H9 (cell line): ENCODE data around the gene ERICH2. TPM values are rescaled to one million over a fixed set of nuclear protein-coding genes. Genes with fewer than 3 reads are reported as not detected.

ENCODE experiments used
- DNase-seq: peaks from one replicate; pipeline ENCODE4 v3.0.0-alpha.2; 2017
- H2AFZ ChIP-seq: one replicate; pipeline ENCODE4 v1.6.1; 2013; ENCODE audit warnings: mild to moderate bottlenecking, low read length, control low read depth, moderate library complexity
- H2AK5ac ChIP-seq: 2 replicates; pipeline ENCODE4 v1.6.1; 2013; ENCODE audit warnings: low read length, control low read depth, mixed read lengths; ENCODE audit not compliant: insufficient read length
- H2BK120ac ChIP-seq: one replicate; pipeline ENCODE4 v1.6.1; 2013; ENCODE audit warnings: low read depth, mild to moderate bottlenecking, low read length, control low read depth, inconsistent platforms; ENCODE audit not compliant: poor library complexity, severe bottlenecking
- H2BK12ac ChIP-seq: 2 replicates; pipeline ENCODE4 v1.6.1; 2013; ENCODE audit warnings: low read length, control low read depth, mixed read lengths, low read depth; ENCODE audit not compliant: insufficient read length
- H2BK15ac ChIP-seq: 2 replicates; pipeline ENCODE4 v1.6.1; 2013; ENCODE audit warnings: low read depth, low read length, control low read depth
- H2BK20ac ChIP-seq: one replicate; pipeline ENCODE4 v1.6.1; 2013; ENCODE audit warnings: low read depth, mild to moderate bottlenecking, low read length, control low read depth, inconsistent platforms; ENCODE audit not compliant: poor library complexity, severe bottlenecking
- H2BK5ac ChIP-seq: 2 replicates; pipeline ENCODE4 v1.6.1; 2013; ENCODE audit warnings: low read length, control low read depth, mixed read lengths; ENCODE audit not compliant: insufficient read length
- H3K14ac ChIP-seq: 2 replicates; pipeline ENCODE4 v1.6.1; 2013; ENCODE audit warnings: low read length, control low read depth; ENCODE audit not compliant: insufficient read depth
- H3K18ac ChIP-seq: 2 replicates; pipeline ENCODE4 v1.6.1; 2013; ENCODE audit warnings: low read depth, mild to moderate bottlenecking, mixed read lengths, low read length, control low read depth; ENCODE audit not compliant: insufficient read length
- H3K23ac ChIP-seq: 2 replicates; pipeline ENCODE4 v1.6.1; 2013; ENCODE audit warnings: low read length, control low read depth, mixed read lengths, low read depth; ENCODE audit not compliant: insufficient read length
- H3K23me2 ChIP-seq: 2 replicates; pipeline ENCODE4 v1.6.1; 2013; ENCODE audit warnings: low read depth, mild to moderate bottlenecking, mixed read lengths, low read length, control low read depth; ENCODE audit not compliant: insufficient read length, poor library complexity, severe bottlenecking
- H3K27ac ChIP-seq: 2 replicates; pipeline ENCODE4 v1.5.1; 2013; ENCODE audit warnings: low read length, control low read depth, mixed read lengths, low read depth; ENCODE audit not compliant: insufficient read length
- H3K27me3 ChIP-seq: 2 replicates; pipeline ENCODE4 v1.6.1; 2013; ENCODE audit warnings: low read length, control low read depth, inconsistent platforms; ENCODE audit not compliant: insufficient read depth
- H3K4ac ChIP-seq: 2 replicates; pipeline ENCODE4 v1.6.1; 2013; ENCODE audit warnings: low read depth, mild to moderate bottlenecking, control low read depth, inconsistent platforms, low read length, moderate library complexity
- H3K4me1 ChIP-seq: 2 replicates; pipeline ENCODE4 v1.6.1; 2013; ENCODE audit warnings: low read length, control low read depth, inconsistent platforms; ENCODE audit not compliant: insufficient read depth
- H3K4me2 ChIP-seq: 2 replicates; pipeline ENCODE4 v1.6.1; 2013; ENCODE audit warnings: low read length, control low read depth, mixed read lengths; ENCODE audit not compliant: insufficient read length, insufficient read depth
- H3K56ac ChIP-seq: 2 replicates; pipeline ENCODE4 v1.6.1; 2013; ENCODE audit warnings: low read depth, mild to moderate bottlenecking, mixed read lengths, low read length, control low read depth; ENCODE audit not compliant: insufficient read length
- H3K79me1 ChIP-seq: 2 replicates; pipeline ENCODE4 v1.6.1; 2013; ENCODE audit warnings: low read depth, mild to moderate bottlenecking, moderate library complexity, low read length, control low read depth, inconsistent platforms; ENCODE audit not compliant: insufficient read depth, poor library complexity, severe bottlenecking
- H3K79me2 ChIP-seq: 2 replicates; pipeline ENCODE4 v1.6.1; 2013; ENCODE audit warnings: low read length, control low read depth, inconsistent platforms; ENCODE audit not compliant: insufficient read depth
- H3K9ac ChIP-seq: 2 replicates; pipeline ENCODE4 v1.6.1; 2013; ENCODE audit warnings: low read length, control low read depth, mixed read lengths; ENCODE audit not compliant: insufficient read length; ENCODE audit errors: extremely low read depth
- H3K9me3 ChIP-seq: one replicate; pipeline ENCODE4 v1.6.1; 2013; ENCODE audit warnings: low read depth, low read length, inconsistent platforms; ENCODE audit not compliant: control insufficient read depth
- H3T11ph ChIP-seq: one replicate; pipeline ENCODE4 v1.6.1; 2013; ENCODE audit warnings: mild to moderate bottlenecking, low read length, control low read depth, inconsistent platforms
- H4K20me1 ChIP-seq: one replicate; pipeline ENCODE4 v1.6.1; 2013; ENCODE audit not compliant: control insufficient read depth, insufficient read length, insufficient read depth
- H4K5ac ChIP-seq: 2 replicates; pipeline ENCODE4 v1.6.1; 2013; ENCODE audit warnings: low read depth, mild to moderate bottlenecking, mixed read lengths, low read length, control low read depth; ENCODE audit not compliant: insufficient read length
- H4K8ac ChIP-seq: replicated peaks from 2 replicates; pipeline ENCODE4 v1.6.1; 2013; ENCODE audit warnings: low read length, control low read depth, mixed read lengths, low read depth; ENCODE audit not compliant: insufficient read length
- H4K91ac ChIP-seq: 2 replicates; pipeline ENCODE4 v1.6.1; 2013; ENCODE audit warnings: low read depth, mild to moderate bottlenecking, moderate library complexity, mixed read lengths, low read length, control low read depth; ENCODE audit not compliant: insufficient read length
- H3K27ac Mint-ChIP-seq, 3 experiments: 2 replicates in 2 of 3; 3 replicates in 1 of 3; pipeline ENCODE4 v1.8.0; 2020 to 2021; ENCODE audit warnings: mixed read lengths in 3 of 3, mild to moderate bottlenecking in 1 of 3, moderate library complexity in 1 of 3
- H3K27me3 Mint-ChIP-seq: 2 replicates; pipeline ENCODE4 v1.8.0; 2021; ENCODE audit warnings: low read depth, mild to moderate bottlenecking, moderate library complexity, mixed read lengths
- H3K36me3 Mint-ChIP-seq, 3 experiments: 2 replicates in 2 of 3; 3 replicates in 1 of 3; pipeline ENCODE4 v1.8.0; 2020 to 2021; ENCODE audit warnings: low read depth in 3 of 3, mixed read lengths in 3 of 3; ENCODE audit not compliant: insufficient read depth in 1 of 3
- H3K4me1 Mint-ChIP-seq, 2 experiments: 2 replicates each; pipeline ENCODE4 v1.8.0; 2020; ENCODE audit warnings: mixed read lengths in 2 of 2
- H3K4me3 Mint-ChIP-seq, 2 experiments: 2 replicates in 1 of 2; 3 replicates in 1 of 2; pipeline ENCODE4 v1.8.0; 2020 to 2021; ENCODE audit warnings: mild to moderate bottlenecking in 2 of 2, mixed read lengths in 2 of 2, moderate library complexity in 1 of 2
- H3K9me3 Mint-ChIP-seq, 2 experiments: 2 replicates in 1 of 2; 3 replicates in 1 of 2; pipeline ENCODE4 v1.8.0; 2020; ENCODE audit warnings: mild to moderate bottlenecking in 2 of 2, mixed read lengths in 2 of 2, moderate library complexity in 1 of 2
- total RNA-seq: library from RNA; stranded (reverse); gene quantifications from 2 replicates; pipeline ENCODE4 v1.2.1, GENCODE V29; 2021
- TF ChIP-seq, protein P1 (sequence below): fragments of 200-600 bp; sonication (generic); conservative IDR thresholded peaks from 3 replicates; pipeline ENCODE4 v1.8.0; 2021; ENCODE audit warnings: antibody characterized with exemption, mild to moderate bottlenecking

The ERICH2 gene
- total RNA-seq, 1 experiment from 2014 or later: 1.2 TPM

DNA sequence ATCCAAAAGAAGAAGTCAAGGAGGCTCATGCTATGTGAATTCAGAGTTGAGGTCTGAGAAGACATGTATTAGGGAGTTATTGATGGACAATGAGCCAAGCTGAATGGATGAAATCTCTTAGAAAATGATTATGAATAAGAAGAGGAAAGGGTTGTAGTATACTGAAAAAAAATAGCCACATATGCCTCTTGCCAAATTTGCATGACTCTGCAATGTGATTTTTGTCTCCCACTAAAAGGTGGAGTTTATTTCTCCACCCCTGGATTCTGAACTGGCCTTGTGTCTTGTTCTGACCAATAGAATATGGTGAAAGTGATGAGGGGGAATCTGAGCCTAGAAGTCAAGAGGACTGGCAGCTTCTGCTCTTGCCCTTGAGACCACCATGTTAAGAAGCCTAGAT is 8.6 kb upstream of the ERICH2 start:
- no peak overlapping the region for H3K27ac ChIP-seq
- Mint-ChIP-seq H3K4me3 (no peak overlapping the region), H3K9me3 (peaks cover 0 to 3% of the 10 kb centered on the region in 2 experiments; a peak in 1 of 5 replicates), H3K36me3 (no peaks in the 10 kb centered on the region; a peak in 2 of 7 replicates), H3K4me1 (peaks cover 16 to 26% of the 10 kb centered on the region in 2 experiments), H3K27ac (no peak overlapping the region), H3K27me3 (no peaks in the 10 kb centered on the region)
- H2BK20ac ChIP-seq: no peak overlapping the region
- TF ChIP-seq, protein P1, sequence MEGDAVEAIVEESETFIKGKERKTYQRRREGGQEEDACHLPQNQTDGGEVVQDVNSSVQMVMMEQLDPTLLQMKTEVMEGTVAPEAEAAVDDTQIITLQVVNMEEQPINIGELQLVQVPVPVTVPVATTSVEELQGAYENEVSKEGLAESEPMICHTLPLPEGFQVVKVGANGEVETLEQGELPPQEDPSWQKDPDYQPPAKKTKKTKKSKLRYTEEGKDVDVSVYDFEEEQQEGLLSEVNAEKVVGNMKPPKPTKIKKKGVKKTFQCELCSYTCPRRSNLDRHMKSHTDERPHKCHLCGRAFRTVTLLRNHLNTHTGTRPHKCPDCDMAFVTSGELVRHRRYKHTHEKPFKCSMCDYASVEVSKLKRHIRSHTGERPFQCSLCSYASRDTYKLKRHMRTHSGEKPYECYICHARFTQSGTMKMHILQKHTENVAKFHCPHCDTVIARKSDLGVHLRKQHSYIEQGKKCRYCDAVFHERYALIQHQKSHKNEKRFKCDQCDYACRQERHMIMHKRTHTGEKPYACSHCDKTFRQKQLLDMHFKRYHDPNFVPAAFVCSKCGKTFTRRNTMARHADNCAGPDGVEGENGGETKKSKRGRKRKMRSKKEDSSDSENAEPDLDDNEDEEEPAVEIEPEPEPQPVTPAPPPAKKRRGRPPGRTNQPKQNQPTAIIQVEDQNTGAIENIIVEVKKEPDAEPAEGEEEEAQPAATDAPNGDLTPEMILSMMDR: no peak
- no peak overlapping the region for H2AFZ ChIP-seq
- no peaks in the 10 kb centered on the region for H4K20me1 ChIP-seq
- no peak overlapping the region for H2BK15ac ChIP-seq
- no peaks in the 10 kb centered on the region for H3K79me2 ChIP-seq
- H4K8ac ChIP-seq: no peak overlapping the region
- H3K4me2 ChIP-seq: no peak overlapping the region
- H2BK12ac ChIP-seq: no peak overlapping the region
- no peak overlapping the region for H2BK120ac ChIP-seq
- no peak overlapping the region for H3K9ac ChIP-seq
- H3K9me3 ChIP-seq: no peaks in the 10 kb centered on the region
- H3K14ac ChIP-seq: no peak overlapping the region
- H3K27me3 ChIP-seq: no peaks in the 10 kb centered on the region
- no peak overlapping the region for H3K23ac ChIP-seq
- no peak overlapping the region for H4K91ac ChIP-seq
- no peak overlapping the region for H3K4ac ChIP-seq
- H2AK5ac ChIP-seq: no peak overlapping the region
- H2BK5ac ChIP-seq: no peak overlapping the region
- no peaks in the 10 kb centered on the region for H3K79me1 ChIP-seq
- H3K4me1 ChIP-seq: no peaks in the 10 kb centered on the region
- H3K18ac ChIP-seq: no peak overlapping the region
- no peak for DNase-seq
- H4K5ac ChIP-seq: no peak overlapping the region
- no peaks in the 10 kb centered on the region for H3K23me2 ChIP-seq
- H3T11ph ChIP-seq: no peak overlapping the region
- no peak overlapping the region for H3K56ac ChIP-seq
